HG03457 (cell line): Measurements from ENCODE around the gene MMP24.
"Not testable (repeated sequence)": the region's sequence is repeated elsewhere in the genome, so short reads cannot be mapped to it uniquely, and the experiment has no call there.

ENCODE experiments used
- ATAC-seq: cut with Tn5 transposase; IDR thresholded peaks from one replicate; pipeline ENCODE4 v1.9.1; 2021; ENCODE audit warnings: moderate number of reproducible peaks; ENCODE audit not compliant: unreplicated experiment

Gene MMP24

DNA sequence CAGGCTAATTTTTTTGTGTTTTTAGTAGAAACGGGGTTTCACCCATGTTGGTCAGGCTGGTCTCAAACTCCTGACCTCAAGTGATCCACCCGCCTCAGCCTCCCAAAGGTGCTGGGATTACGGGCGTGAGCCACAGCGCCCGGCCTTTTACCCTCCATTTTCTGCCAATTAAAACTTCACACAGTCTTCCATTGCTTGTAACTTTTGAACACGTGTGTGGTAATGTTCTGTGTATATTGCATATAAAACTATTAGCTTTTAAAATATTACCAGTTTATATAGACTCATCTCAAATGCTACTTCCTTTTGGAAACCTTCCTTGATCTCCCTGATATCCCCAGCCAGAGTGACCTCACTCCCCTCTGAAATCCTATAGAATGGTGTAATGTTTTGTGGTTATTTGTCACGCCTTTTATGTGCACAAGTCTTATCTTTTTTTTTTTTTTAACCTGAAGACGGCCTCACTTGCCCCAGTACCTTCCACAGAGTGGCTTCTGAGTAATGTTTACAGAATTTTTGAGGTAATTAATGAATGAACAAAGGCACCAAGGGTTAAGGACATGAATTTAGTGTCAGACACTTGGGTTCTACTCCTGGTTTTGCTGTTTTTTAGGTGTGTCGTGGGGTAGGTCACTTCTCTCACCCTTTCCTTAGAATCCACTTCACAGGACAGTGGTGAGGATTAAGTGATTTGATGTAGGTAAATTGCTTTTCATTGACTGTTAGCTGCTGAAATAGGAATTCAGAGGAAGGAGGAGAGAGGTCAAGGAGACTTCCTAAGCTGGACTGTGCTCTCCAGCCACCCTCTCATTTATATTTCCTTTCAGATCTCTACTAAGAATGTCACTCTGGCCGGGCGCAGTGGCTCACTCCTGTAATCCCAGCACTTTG lies 11.2 kb upstream of the MMP24 start:
- ATAC-seq = no peak

DNA sequence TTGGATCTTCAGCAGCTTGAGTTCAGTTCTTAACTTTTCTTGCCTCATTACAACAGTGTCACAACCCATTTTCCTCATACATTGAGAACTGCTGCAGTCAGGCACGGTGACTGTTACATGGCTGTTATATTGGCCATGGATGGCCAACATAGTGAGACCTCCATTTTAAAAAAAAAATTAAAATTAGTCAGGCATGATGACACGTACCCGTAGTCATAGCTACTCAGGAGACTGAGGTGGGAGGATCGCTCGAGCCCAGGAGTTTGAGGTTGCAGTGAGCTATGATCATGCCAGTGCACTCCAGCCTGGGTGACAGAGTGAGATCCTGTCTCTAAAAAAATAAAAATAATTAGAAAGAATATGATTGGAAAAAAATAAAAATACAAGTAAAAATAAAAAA lies 9.9 kb upstream of the MMP24 start:
- ATAC-seq = no peak

DNA sequence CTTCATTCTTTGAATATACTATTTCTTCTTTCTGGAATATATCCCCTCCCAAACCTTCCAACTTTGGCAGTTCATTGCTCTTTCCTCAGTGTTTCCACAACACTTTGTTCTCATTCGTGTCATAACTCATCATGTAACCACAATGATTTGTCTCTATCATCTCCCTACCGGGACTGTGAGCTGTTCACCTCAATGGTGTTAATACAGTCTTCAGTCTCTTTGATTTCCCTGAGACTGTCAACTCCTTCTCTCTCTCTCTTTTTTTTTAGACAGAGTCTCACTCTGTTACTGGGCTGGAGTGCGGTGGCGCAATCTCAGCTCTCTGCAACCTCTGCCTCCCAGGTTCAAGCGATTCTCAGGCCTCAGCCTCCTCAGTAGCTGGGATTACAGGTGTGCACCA lies 2.5 kb upstream of the MMP24 start:
- no peak for ATAC-seq

DNA sequence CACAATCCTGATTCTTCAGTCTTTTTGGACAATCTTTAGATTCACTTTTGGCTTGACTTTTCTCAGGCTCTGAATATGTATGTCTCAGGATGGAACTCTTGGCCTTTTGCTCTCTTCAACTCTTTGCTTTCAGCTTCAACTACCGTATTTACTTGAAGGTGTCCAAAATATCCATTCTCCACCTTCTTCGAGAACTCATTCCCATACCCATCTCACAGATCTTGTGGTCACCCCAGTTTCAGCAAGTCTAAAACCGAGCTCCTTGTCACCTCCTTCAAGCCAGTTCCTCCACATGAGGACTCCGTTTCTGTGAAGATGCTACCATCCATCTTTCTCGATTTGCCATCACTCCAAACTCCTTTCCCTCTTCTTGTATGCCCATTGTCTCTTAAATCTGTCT lies 2.0 kb upstream of the MMP24 start:
- no peak for ATAC-seq

DNA sequence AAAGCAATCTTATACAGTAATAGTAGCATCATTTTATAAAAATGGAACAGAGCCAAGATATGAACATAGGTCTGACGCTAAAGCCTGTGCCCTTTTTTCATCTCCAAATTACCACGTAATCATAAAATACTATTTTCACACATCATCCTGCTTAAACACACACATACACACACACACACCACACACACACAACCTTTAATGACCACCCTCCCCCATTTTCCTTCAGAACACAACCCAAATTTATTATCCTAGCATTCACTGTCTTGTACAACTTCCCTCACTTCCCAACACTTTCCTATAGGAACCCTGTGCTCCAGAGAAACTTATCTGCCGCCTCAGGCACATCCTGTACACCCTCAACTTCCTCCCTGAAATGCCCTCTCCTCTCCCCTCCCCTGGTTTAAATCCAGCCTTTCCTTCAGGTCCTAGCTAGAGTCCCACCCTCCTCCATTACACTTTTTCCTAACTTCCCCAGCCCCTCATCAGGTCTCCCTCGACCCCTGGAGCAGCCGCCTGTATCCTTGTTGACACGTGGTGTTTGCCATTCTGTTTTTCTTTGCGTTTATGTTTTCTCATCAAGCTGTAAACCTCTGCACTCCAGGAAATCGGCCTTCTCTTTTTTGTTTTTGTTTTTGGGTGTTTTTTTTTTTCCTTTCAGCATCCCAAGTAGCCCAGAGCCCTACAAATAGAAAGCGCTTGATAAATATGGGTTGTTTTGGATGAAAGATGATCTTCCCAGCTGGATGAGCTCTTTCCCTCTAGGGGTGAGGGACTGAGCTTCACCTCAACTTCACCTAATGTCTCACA lies 968 bp upstream of the MMP24 start:
- no peak for ATAC-seq

DNA sequence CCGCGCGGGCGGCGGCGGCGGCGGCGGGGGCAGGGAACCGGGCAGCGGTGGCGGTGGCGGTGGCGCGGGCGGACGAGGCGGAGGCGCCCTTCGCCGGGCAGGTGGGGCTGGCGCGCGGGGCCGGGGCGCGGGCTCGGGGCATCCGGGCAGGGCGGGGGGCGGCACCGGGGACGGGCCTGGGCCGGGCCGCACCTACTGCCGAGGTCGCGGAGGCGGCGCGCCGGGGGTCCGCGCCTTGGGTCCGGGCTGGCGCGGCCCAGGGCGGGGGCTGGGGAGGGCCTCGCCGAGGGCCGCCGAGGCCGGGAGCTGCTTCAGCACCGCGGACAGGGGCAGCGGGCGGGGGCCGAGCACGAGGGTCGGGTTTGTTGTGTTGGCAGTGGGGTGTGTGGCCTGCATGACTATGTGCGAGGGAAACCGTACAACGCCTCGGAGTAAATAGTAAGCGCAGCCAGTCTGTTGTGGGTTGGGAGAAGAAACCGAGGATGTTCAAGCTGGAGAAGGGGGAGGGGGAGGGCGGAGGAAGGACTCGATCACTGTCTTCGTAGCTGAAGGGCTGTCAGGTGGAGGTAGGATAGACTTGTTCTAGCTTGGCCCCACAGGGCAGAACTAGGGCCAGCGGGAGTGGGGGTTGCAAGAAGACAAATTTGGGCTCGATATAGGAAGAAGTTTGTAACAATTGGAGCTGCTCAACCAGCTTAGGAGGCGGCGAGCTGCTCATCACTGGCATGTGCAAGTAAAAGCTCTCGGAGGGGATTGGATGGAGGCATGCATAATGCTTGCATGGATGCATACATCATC lies 593 bp downstream of the MMP24 start:
- ATAC-seq = no peak

DNA sequence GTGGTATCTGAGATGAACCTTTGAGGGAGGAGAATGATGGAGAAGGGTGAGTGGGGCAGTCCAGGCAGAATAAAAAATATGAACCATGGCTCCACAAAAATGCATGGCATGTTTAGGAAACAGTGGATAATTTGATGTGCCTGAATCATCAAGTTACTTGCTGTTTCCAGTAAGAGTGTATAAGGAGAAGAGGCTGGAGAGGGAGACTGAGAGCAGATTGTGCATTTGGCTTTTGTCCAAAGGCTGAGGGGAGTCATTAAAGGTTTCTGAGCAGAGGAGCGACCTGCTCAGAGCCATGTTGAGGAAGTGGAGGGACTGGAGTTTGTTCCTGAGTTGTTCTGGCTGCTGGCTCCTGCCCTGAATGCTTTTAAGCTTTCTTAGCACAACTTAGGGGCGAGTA lies 6.1 kb downstream of the MMP24 start:
- ATAC-seq = no peak

DNA sequence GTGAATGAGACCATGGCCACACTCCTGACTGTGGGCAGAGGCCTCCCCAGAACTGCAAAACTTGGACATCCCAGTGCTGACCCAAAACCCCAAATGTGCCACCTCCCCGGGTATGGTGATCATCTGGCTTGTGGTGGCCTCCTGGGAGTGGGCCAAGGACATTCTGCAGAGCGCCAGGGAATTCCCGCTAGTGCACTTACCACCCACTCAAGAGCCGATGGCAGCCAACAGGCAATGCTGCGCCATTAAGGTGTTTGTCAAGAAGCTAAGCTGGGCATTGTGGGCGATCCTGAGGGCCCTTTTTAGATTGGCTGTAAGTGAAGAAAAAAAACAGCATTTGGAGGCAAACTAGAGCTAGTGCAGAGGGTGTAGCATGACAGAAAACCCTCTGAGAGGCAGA lies 9.4 kb downstream of the MMP24 start:
- ATAC-seq = no peak

DNA sequence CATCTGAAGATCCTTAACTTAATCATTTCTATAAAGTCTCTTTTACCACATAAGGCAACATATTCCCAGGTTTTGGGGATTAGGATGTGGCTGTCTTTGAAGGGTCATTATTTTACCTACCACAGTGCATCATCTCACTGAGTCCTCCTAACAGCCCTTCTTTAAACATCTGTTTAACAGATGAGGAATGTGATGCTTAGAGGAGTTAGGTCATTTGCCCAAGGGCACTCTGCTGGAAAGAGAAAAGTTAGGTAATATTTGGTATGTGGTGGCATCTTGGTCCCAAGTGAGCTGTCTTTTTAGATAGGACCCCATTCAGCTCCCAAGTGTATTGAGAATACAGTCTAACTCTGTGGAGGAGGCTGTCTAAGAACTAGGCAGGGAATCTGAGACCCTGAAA lies 11.0 kb downstream of the MMP24 start:
- ATAC-seq = no peak

DNA sequence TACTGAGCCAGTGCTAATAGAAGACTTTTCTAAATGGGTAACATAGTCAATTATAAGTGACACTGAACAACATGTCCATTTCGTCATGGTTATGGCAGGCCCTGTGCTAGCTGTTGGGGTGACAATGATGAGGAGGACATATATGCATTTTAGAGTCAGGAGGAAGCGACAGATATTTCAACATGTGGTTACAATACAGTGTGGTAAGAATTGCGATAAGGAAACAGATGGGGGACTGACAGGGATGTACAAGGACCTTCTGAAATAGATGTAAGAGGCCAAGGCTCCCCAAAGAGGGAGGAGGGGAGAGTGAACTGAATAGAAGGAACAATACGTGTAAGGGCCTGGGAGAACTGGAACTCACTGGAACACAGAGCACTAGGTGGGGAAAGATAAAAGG lies 11.7 kb downstream of the MMP24 start:
- no peak for ATAC-seq

DNA sequence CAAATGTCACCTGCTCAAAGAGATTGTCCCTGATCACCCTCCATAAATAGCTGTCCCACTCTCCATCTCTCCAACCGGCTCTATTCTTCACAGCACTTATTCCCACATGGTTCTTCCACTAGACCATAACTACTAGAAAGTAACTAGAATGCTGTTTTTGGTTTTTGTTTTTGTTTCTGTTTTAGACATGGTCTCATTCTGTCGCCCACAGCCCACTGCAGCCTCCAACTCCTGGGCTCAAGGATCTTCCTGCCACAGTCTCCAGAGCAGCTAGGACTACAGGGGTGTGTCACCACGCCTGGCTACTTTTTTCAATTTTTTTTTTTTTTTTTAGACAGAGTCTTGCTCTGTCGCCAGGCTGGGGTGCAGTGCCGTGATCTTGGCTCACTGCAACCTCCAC lies 12.2 kb downstream of the MMP24 start:
- ATAC-seq = no peak

DNA sequence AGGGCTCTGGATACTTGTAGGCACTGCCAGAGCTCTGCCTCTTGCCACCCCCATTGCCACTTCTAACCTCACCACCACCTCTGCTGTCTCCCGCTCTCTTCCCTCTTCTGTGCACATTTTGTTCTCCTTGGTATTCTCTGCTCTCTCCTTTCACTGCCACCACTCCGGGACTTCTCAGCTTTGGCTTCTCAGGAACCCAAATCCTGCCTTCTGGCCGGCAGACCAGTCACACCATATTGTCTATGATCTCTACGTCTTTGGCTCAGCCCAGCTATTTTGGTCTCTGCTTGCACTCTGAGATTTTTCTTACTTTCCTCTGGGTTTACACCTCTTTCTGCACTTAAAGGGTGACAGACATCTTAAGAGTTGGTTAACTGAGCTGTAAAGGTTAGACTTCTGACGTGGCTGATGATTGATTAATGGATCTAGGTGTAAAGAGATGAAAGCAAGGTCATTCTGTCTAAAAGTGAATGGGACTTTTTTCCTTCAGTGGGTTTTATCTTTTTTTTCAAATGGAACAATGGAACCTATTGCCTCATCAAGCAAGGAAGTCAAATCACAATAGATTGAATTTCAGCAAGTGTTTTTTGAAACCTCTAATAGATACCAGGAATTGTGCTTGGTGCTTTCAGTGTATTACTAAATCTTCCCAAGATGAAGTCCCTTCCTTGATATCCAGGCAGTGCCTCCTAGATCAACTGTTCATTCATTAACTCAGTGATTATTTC lies 13.8 kb downstream of the MMP24 start:
- no peak for ATAC-seq

DNA sequence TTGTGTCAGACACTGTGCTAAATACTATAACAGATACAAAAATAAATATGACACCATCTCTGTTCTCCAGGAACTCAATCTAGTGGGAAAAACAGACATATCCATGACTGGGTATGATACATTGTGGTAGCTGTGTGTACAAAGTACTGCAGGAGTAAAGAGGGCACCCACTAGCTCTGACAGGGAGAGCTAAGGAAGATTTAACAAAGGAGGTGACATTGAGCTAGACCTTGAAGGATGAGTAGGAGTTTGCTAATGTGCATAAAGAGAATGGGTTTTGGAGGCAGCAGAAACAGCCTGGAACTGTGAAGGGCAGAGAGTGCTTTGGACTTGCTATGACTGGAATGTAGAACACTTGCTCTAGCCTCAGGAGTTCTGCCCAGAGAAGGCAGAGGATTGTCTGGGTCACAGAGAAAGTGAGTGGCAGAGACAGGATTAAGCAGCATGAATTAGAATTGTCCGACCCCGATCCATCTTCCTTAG lies 14.4 kb downstream of the MMP24 start:
- no peak for ATAC-seq

DNA sequence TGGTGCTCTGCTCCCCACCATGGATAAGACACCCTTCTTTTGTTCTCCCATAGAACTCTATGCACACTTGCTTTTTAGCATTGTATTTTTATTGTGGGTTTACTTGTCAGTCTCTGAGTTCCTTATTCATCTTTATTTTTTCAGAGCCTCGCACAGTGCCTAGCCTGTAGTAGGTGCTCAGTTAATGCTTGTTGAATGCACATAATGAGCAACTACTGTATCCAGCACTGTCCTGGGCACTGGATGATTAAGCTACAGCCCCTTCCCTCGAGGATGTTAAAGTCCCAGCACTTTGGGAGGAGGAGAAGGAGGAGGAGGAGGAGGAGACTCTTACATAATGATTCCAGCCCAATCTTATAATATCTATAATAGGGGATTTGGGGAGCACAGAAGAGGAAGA lies 16.8 kb downstream of the MMP24 start:
- ATAC-seq = no peak

DNA sequence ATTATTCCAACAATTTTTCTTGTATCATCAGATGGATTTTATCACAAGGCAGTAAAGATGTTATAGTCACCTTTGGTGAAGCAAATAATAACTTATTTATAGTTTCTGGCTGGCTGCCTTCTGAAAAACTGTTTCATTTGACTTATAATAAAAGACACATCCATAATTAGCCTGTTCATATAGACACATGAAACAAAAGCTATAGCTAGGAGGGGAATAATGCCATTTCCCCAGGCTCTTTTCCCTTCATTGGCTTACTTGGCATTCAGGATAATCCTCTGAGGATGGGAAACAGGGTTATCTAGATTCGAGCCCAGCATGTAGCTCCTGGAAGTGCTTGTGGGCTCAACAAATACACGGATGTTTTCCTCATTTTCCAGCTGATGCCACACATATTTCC lies 17.5 kb downstream of the MMP24 start:
- ATAC-seq = no peak

DNA sequence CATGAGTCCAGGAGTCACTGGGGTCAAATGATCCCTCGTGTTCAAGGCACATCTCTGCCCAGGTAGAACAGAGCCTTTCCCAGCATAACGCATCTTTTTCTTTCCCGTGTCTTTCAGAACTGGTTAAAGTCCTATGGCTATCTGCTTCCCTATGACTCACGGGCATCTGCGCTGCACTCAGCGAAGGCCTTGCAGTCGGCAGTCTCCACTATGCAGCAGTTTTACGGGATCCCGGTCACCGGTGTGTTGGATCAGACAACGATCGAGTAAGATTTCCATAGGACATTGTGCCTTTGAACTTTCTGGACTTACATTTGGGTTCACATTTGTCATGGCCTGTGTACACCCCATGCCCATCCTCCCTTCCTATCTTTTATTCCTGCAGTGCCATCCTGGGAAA lies 20.2 kb downstream of the MMP24 start:
- ATAC-seq = no peak

DNA sequence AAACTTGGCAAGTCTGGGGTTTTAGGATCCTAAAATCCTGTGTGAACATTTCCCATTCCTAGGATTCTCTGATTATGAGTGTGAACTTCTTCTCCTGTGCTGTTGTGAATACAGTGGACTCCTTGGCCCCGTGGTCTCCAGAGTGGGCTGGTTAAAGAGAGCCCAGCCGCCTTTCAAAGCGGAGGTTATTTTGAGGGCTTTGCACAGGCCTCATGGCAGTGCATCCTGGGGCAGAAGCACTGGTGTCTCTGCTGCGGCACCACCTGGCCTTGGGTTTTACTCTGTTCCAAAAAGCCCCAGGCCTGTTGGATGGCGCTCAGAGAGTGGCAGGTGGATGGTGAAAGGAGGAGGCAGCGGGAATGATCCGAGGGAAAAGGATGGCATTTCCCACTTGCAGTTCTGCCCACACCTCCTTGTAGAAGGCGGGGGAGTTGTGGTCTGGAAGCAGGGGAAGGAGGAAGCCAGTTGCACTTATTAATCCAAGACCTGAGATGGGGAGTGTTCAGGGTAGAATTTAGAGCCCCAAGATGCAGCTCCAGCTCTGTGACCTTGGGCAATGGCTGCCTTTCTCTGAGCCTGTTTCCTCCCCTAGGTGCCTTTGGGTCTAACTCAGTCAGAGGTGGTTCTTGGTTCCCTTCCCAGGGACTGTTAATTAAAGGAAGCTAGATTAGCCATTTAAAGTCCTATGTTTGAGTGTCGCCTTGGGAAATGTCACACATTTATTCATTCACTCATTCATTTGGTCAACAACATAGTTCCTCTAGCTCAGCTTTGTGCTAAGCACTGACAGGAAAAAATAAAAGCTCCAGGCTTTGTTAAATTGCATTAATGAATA lies 22.4 kb downstream of the MMP24 start:
- no peak for ATAC-seq

DNA sequence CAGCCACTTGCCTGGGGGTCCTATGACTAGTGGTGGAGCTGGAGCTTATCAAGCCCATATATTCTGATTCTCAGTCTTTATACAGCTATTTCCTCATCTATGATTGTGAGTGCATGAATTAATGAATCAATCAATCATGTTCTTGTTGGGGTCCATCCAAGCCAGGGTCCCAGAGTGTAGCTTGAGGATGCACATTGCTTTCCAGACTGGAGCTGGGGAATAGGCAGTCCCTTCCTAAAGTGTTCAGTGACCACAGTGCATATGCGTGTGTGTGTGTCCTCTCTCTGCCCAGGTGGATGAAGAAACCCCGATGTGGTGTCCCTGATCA lies 25.1 kb downstream of the MMP24 start:
- no peak for ATAC-seq

DNA sequence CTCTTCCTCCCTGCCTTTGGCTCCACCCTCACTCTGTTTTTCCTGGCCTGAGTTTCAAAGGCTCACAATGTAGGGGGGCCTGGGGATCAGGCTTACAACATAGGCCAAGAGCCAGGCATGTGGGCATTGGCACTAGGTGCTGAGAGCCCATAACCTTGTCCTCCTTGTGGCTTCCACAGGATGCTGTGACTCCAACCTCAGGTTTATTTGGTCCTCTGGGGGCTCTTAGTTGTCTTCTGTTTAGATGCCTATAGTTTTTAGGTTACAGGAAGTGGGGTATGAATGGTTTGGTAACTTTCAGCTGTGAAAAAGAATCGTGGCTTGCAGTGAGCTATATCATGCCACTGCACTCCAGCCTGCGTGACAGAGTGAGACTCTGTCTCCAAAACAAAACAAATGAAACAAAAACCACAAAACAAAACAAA lies 25.6 kb downstream of the MMP24 start:
- no peak for ATAC-seq

DNA sequence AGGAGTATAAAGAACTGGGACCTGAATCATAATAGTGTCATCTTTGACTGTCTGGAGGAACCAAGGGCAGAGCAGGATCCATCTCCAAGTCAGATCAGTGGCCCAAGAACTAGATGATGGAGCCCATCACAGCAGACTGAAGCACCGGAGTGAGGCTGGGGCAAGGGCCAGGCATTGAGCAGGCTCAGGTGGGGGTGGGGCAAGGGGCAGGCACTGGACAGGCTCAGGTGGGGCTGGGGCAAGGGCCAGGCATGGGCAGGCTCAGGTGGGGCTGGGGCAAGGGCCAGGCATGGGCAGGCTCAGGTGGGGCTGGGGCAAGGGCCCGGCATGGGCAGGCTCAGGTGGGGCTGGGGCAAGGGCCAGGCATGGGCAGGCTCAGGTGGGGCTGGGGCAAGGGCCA lies 26.1 kb downstream of the MMP24 start:
- ATAC-seq = not testable (repeated sequence)
